Globus pallidus (tissue), 1 donor: ENCODE data around the gene PPL.
A peak's percentile ranks its signal among the peaks of the same experiment; 100 is the strongest.

Experiments used
- DNase-seq: peaks from one replicate; pipeline ENCODE4 v3.0.0-alpha.2; 2015; ENCODE audit warnings: low spot score

PPL gene

DNA sequence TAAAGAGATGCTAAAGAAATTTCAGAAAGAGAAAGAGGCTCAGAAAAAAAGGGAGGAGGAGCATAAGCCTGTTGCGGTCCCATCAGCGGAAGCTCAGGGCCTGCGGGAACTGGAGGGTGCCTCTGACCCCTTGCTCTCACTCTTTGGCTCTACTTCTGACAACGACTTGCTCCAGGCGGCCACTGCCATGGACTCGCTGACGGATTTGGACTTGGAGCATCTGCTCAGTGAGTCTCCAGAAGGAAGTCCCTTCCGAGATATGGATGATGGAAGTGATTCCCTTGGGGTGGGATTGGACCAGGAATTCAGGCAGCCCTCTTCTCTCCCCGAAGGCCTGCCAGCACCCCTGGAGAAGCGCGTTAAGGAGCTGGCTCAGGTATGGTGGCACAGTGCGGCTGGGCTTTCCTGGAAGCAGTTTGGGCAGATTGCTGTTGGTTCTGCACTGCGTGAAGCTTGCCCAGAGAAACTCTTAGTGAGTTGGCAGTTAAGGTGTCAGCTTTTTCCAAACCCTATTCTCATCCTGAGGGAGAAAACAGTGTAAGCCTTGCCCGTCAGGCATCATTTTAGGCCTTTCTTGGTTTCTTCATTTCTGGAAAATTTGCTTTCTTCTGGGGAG, 76.1 kb downstream of the PPL start:
- no peak for DNase-seq

DNA sequence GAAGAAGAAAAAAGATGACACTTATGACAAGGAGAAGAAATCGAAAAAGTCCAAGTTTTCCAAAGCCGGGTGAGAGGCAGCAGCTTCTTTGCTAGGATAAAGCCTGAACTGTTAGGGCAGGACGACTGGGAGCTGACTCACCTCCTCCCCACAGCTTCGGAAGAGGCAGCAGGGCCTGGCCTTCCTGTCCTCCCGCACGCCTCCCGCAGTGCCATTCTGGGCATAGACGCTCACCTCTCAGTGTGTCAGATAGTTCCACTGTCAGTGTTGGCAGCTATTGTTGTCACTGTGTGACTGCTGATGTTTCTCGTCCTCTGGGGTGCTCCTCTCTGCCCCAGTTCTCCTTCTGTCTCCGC, 77.1 kb downstream of the PPL start:
- DNase-seq: no peak

DNA sequence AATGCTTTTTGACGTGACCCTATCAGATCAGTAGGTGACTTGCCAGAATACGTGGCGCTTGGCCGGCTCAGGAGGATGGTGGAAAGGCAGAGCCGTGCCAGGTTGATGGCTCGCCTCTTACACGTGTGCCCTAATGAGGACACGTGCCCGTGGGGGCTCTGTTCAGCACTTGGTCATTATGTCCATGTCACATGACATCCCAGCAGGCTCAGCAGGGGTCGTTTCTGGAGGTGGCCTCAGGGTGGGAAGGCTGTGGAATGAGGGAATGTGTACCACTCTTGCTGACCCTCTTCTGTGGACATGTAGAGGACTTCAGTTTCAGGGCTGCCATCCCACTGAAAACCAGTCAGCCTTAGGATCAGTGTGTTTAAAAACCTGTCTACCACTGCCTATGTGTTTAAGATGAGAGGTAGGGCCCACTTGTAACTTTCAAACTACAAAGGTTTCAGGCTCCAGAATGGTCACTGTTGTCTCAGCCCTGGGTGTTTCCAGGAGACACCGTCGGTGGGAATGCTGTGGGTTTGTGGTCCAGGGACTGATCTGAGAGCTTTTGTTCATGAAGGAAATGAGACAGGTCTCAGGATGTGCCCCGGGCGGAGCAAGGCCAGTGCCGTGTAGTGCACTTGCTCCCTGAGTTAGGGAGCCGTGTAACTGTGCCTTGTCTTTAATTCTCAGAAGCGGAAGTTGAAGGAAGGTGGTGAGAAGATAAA, 77.6 kb downstream of the PPL start:
- no peak for DNase-seq

DNA sequence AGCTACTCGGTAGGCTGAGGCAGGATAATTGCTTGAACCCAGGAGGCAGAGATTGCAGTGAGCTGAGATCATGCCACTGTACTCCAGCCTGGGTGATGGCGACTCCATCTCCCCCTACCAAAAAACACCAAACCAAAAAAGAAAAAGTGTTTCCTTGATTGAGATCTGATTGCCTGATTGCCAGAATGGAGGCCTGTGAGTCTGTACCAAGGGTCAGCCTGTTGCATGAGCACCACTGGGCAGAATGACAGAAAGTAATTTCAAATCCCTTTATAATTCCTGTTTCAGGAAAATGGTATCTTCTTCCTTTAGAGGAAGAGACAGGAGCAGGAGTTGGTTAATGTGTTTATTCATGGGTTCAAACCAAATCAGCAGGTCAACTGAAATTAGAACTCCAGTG, 81.1 kb downstream of the PPL start:
- DNase-seq: no peak

DNA sequence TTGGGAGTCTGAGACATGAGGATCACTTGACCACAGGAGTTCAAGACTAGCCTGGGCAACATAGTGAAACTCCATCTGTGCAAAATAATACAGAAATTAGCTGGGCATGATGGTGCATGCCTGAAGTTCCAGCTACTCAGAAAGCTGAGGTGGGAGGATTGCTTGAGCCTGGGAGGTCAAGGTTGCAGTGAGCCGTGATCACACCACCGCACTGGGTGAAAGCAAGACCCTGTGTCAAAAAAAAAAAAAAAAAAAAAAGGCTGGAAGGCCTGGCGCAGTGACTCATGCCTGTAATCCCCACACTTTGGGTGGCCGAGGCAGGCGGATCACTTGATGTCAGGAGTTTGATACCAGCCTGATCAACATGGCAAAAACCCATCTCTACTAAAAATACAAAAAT, 81.6 kb downstream of the PPL start:
- DNase-seq: no peak

DNA sequence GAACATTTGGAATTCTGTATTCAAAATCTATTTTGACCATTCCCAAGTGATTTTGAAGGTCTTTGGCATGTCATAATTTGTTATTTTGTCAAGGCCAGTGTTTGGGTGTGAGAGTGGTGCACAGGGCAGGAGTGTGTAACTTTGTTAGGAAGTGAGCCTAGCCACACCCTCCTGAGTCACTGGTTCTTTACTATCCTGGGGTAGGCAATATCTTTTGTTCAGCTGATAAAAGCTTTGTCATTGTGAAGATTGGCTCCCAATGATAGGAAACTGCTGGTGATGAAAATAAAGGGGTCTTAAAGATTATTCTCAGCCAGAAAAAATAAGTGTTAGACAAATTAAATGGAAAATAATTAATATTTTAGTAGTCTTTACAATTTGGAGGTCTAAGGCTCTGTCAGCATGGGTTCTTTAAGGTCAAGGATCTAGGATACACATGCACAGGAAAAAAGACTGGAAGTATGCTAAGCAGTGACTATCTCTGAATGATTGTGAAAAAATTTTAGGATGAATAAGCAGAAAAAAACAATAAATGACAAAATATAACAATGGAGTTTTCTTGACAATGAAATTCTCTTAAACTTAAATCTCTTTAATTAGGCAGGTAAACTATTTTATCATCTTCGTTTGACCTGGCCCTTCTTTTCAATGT, 84.6 kb downstream of the PPL start:
- no peak for DNase-seq

DNA sequence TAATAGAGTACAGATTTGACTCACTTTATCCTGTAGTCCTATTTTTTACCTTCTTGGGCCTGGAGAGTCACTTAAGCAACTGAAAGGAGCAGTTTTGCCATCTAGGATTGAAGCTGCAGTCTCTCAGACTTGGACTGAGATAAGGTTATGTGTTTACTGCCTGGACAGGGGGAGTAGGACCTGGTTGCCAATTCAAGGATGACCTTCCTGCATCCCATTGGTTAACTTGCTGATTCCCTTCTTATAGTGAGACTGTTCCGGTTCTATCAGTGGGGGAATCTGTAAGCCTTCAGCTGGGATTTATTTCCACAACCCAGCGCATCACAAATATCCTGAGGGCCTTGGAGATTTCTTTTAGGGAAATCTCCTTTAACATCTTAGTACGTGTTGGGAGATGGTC, 86.7 kb downstream of the PPL start:
- no peak for DNase-seq

DNA sequence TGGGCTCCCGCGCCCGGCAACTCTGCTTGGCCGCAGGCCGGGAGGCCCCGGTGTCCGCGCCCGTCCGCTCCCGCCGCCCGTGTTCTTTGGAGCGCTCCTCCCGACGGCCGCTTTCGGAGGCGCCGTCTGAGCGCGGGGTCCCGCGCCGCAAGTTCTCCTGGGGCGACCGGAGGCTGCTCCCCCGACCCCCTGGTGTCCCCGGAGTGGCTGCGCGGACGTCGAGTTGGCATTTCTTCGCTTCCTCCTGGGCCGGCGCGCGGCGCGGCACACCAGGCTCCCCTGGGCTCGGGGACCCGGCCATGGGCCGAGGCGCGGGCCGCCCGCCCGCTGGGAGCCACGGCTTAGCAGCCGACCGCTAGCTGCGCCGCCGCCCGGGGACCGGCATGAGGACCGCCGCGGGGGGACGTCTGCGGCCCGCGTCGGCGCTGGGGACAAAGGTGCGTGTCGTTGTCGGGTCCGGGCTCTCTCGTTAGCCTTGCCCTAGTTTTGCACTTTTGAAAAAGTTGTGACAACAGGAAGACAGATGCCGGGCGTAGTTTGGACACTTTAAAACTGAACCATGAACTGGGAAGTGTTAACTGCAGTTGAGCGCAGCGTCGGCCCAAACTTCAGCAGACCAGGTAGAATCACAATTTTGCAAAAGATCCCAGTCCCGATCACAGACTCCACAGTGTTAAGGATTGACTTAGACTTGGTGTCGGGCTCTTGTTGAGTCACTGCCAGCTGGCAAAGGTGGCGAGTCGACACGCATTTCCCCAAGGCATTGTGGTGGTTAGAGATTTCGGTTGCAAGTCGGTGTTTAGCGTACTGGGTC, 89.0 kb downstream of the PPL start:
- DNase-seq: peak; percentile 12

DNA sequence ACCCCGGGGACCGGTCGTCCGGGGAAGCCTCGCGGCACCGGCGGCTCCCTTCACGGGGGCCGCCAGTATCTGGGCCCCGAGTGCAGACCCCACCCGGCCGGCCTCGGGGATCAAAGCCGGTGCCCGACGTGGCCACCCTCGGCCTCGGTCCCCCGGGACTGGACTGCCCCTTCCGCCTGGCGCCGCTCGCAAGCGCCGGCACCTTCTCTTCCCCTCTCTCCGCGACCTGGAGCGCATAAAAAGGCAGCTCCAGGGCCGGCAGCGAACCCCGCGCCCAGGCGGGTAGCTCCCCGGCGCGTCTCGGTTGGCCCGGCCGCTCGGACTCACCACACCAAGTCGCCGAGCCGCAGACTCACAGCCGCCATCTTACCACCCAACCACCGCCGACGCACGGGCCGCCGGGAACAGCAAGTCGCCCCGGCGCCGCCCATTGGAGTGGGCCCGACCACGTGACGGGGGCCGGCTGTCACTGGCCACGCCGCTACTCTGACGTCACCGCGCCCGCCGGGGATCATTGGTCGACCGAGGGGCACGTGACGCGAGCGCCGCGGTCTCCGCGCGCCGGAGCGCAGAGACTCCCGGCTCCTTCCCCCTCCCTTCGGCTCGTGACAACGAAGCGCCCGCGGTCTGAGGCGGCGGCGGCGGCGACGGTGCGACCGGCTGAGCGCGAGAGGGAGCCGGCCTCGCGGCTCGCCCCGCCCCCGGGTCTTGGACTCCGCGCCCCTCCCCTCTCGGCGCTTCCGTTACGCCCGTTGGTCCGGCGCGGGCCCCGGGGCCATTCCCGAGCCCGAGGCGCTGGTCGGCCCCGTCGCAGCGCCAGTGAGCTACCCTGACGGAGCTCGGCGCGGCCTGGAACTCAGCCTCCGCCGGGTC, 89.8 kb downstream of the PPL start, which contains the start of the genes GLYR1 and UBN1:
Gene GLYR1 (minus strand): TSS at position 388 of the 873 bp plus-strand sequence. CDS start 23 bp downstream, at position 365.
Gene UBN1 (plus strand): TSS at position 581 of the 873 bp plus-strand sequence. CDS start 5,437 bp downstream, outside the sequence.
- peak; percentile 95 for DNase-seq

DNA sequence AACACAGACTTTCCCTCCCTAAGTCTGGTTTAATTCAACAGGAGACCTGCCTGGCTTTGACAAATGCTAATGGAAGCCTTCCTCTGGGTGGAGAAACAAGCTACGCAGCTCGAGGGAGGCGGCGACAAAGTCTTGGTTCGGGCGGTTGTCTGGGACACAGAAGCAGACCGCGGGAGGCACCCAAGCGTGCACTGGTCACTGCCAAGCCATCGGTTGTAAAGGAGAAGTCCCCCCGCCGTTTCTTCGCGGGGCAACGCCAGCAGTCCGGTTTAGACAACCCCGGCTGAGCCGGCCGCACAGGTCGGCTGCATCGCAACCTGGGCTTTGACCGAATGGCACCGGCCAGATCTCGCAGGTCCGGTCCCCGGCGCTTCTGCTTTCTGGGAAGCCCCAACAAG, 90.4 kb downstream of the PPL start:
- peak; percentile 29 for DNase-seq

DNA sequence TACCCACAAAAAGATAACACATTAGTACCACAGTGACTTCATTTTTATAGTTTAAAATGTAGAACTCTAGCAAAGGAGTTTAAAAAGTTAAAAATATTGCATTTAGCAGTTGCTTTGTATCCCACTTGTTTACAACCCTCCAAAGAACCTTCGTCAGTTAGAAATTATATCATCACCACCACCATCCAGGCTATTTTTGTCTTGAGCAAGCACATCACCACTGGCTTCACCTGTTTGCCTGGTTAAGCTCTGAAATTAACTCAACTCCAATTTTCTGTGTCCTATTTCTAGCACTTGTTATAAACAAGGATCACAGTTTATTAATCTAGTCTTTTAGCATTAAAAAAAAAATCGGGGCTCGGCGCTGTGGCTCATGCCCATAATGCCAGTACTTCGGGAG, 96.0 kb downstream of the PPL start:
- DNase-seq: no peak

DNA sequence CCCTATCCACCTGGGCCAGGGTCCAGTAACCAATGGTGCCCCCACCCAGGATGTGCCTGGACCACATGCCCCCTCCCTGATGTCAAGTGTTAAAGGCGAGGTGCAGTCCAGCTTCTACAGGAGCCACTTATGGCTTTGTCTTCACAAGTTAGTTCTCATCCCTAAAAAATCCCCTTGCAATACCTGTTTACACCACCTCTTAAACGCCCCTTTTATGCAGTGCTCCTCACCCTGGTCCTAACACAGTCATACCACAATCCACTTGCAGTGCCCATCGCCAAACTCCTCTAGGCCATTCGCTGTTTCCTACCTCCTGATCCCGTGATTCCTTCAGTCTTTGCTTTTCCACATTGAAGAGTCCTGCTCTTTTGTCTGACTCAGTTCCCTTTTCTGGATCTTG, 97.0 kb downstream of the PPL start:
- no peak for DNase-seq

DNA sequence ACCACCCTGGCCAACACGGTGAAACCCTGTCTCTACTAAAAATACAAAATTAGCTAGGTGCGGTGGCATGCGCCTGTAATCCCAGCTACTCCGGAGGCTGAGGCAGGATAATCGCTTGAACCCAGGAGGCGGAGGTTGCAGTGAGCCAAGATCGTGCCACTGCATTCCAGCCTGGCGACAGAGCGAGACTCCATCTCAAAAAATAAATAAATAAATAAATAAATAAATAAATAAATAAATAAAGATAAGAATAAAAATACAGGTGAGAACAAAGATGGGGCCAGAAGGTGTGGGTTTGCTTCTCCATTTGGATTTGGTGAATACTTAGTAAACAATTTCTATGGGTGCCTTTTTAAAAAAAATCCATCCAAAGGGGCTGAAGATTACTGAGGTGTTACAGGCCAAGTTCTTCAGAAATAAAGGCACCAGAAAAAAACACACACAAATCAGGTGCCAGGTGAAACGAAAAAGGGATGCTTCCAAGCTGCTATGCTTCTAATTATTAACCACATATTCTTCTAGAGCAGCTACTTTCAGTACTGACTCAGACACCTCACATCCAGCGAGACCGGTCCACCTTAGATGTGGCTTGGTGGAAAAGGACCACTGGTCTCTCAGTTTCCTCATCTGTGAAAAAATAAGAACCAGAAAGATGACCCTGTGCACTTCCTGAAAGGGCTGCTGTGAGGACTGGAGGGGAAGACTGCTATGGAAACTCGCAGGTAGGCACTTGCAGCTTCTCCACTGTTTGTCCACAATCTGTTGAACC, 99.0 kb downstream of the PPL start:
- DNase-seq: no peak

DNA sequence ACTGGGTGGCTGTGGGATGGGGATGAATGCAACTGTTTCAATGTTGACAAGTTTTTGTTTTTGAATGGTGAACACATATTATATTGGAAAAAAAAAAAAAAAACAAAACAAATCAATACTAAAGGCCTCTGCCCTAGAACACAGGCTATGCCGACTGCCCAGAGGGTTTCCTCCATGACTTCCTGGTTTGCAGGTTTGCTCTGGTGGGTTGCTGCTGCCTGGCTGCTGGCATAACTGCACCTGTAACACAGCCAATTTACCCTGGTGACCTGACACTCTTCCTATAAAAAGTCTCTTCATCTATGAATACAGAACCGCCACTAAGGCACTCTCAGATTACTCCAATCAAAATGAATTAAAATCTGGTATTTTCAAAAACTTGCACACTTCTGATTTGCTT, 100.2 kb downstream of the PPL start:
- no peak for DNase-seq

DNA sequence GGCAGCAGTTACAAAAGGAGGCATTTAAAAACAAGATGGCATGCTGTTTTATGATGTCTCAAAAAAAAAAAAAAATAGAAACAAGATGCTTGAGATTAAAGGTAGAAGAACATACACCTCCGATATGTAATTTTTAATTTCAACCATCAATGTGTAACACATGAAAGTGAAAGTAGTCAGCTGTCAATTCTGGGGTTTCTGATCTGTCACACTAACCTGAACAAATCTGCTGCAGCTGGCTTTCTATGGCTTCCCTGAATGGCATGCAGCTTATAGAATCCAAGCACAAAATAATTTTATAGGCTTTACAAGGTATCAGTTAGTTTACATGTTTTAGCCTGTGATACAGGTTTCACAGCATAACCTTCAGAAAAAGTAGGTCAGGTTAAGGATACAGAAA, 103.4 kb downstream of the PPL start:
- no peak for DNase-seq

DNA sequence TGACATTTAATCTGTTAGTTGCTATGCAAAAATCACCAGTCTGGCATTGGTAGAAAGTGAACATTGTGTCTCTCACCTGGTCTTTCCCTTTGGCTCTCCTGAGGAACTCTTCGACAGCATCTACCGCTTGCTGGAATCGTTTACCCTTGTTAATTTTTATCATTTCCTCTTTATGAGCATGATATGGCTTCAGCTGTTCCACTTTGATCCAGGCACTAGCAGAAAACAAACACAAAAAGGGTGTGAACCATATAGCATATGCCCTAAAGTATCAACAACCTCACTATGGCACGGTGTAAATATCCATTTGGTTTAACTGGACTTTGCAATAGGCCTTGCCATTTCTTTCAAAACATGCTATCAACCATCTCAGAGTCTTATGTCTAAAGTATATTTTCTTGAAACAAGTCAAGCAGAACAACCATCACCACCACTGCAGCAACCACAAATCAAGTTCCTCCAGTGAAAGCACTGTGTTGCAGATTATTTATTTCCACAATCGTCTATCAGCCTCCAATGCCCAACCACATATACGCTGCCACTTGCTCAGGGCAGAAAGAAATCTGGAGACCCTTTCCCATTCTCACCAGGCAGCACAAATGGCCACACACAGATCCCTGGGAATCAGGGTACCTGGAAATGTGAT, 104.1 kb downstream of the PPL start:
- no peak for DNase-seq
